NCI-H446 treated with DMSO at 0.1 percent for 48 hours (cell line): ENCODE results near the gene SORD.
A peak's percentile ranks its signal among the peaks of the same experiment; 100 is the strongest.
"Not testable (repeated sequence)": the region's sequence is repeated elsewhere in the genome, so short reads cannot be mapped to it uniquely, and the experiment has no call there.

Experiments
- DNase-seq: peaks from one replicate; lab custom pipeline; 2025; lab: John Stamatoyannopoulos, UW

SORD gene

GRCh38 chr15:45024649-45025048 is 1.7 kb downstream of the SORD start:
- peak; percentile 38 for DNase-seq

- not testable (repeated sequence) for DNase-seq
These were observed 2.6 kb downstream of the SORD start for GRCh38 chr15:45025627-45026026.

- no peak for DNase-seq
These were observed 3.7 kb downstream of the SORD start for GRCh38 chr15:45026651-45027190.

- no peak for DNase-seq
These were observed 4.2 kb downstream of the SORD start for GRCh38 chr15:45027220-45027619.

- no peak for DNase-seq
These were observed 7.7 kb downstream of the SORD start for GRCh38 chr15:45030743-45031142.

GRCh38 chr15:45031522-45032028 is 8.6 kb downstream of the SORD start:
- DNase-seq = not testable (repeated sequence)

GRCh38 chr15:45032501-45032900 is 9.5 kb downstream of the SORD start:
- not testable (repeated sequence) for DNase-seq

- DNase-seq = not testable (repeated sequence)
These were observed 11.1 kb downstream of the SORD start for GRCh38 chr15:45034087-45034486.

- not testable (repeated sequence) for DNase-seq
These were observed 11.8 kb downstream of the SORD start for GRCh38 chr15:45034600-45035375.

GRCh38 chr15:45036812-45037781 is 14.1 kb downstream of the SORD start:
- peak; percentile 2 for DNase-seq

- DNase-seq = no peak
These were observed 14.9 kb downstream of the SORD start for GRCh38 chr15:45037936-45038335.

GRCh38 chr15:45040396-45040795 is 17.4 kb downstream of the SORD start:
- DNase-seq = not testable (repeated sequence)

GRCh38 chr15:45041538-45041937 is 18.5 kb downstream of the SORD start:
- not testable (repeated sequence) for DNase-seq

GRCh38 chr15:45042859-45043258 is 19.9 kb downstream of the SORD start:
- not testable (repeated sequence) for DNase-seq

GRCh38 chr15:45044270-45044669 is 21.3 kb downstream of the SORD start:
- DNase-seq = not testable (repeated sequence)

GRCh38 chr15:45048449-45048793 is 25.4 kb downstream of the SORD start:
- not testable (repeated sequence) for DNase-seq

GRCh38 chr15:45048794-45049631 is 26.0 kb downstream of the SORD start:
- DNase-seq = peak; percentile 55

- DNase-seq = no peak
These were observed 27.6 kb downstream of the SORD start for GRCh38 chr15:45050587-45050986.

GRCh38 chr15:45052676-45053075 is 29.7 kb downstream of the SORD start:
- not testable (repeated sequence) for DNase-seq

- DNase-seq = not testable (repeated sequence)
These were observed 36.0 kb downstream of the SORD start for GRCh38 chr15:45058690-45059675.
